NCI-H526 (cell line): Measurements from ENCODE around the gene GDPD2.
"Not testable (repeated sequence)": the region's sequence is repeated elsewhere in the genome, so short reads cannot be mapped to it uniquely, and the experiment has no call there.

Experiments used
- DNase-seq, 2 experiments: peaks; one replicate each; lab custom pipeline; 2025; lab: John Stamatoyannopoulos, UW

Gene GDPD2, protein sequence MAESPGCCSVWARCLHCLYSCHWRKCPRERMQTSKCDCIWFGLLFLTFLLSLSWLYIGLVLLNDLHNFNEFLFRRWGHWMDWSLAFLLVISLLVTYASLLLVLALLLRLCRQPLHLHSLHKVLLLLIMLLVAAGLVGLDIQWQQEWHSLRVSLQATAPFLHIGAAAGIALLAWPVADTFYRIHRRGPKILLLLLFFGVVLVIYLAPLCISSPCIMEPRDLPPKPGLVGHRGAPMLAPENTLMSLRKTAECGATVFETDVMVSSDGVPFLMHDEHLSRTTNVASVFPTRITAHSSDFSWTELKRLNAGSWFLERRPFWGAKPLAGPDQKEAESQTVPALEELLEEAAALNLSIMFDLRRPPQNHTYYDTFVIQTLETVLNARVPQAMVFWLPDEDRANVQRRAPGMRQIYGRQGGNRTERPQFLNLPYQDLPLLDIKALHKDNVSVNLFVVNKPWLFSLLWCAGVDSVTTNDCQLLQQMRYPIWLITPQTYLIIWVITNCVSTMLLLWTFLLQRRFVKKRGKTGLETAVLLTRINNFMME

GRCh38 chrX:70422851-70423341, at the start of gene GDPD2:
Gene GDPD2, plus strand, starts transcription at chrX:70423314. Its CDS starts 1,671 bp downstream, at chrX:70424985.
- peak; percentile 45 to 78 for DNase-seq

DNA sequence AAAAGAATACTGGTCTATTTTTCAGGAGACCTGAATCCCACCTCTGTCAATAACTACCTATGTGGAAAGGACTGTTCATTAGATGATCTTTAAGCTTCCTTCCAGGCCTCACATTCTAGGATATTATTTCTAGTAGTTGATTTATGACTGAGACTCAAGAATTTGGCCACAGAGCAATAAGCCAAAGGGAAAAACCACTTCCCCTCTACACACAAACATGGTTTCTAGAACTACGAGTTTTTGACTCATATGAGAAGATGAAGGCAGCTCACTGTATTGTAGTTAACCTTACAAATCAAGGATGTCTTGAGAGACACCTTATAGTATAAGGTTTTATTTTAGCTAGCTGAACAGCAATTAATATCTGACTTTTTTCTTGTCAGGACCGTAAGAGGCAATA, 36.9 kb upstream of the GDPD2 start:
- no peak for DNase-seq

DNA sequence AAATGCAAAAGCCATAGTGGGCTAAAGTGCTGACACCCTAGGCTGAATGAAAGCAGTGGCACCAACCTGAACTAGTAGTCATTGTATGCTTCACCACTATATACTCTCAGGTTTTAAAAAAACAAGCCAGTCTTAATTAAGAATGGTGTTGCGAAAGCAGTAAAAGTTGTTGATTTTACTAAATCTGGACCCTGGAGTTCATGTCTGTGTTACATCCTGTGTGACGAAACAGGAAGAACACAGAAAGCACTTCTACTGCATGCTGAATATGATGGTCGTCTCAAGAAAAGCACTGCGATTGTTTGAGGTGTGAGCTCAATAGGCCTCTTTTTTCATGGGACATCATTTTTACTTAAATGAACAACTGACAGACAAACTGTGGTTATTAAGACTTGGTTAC, 24.2 kb upstream of the GDPD2 start:
- DNase-seq = no peak

DNA sequence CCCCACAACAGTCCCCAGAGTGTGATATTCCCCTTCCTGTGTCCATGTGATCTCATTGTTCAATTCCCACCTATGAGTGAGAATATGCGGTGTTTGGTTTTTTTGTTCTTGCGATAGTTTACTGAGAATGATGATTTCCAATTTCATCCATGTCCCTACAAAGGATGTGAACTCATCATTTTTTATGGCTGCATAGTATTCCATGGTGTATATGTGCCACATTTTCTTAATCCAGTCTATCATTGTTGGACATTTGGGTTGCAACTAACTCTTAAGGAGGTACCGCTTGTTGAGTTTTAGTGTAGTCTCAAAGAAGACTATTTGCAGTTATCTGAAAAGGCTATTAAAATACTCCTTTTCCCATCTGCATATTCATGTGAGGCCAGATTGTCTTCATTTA, 22.9 kb upstream of the GDPD2 start:
- DNase-seq = not testable (repeated sequence)

- DNase-seq = no peak
These were observed 20.4 kb upstream of the GDPD2 start for GRCh38 chrX:70402721-70403120.

DNA sequence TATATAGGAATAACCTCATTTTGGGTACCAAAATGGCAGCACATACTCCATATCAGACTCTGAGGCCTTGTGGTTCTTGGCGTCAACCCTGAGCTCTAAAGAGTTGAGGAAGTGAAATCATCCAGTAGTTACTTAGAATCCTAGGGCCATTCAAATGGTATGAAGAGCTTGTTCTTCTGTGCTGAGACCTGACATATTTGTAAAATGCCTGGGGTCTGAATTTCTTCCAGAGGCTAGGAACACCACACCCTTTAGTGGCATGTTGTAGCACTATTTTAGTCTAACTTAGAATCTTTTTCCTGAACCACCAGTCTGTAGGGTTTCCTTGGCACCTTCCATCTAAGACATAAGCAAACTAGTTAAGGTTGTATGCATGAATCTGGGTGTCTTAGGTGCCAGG, 18.1 kb upstream of the GDPD2 start:
- no peak for DNase-seq

- DNase-seq = no peak
These were observed 12.2 kb upstream of the GDPD2 start for GRCh38 chrX:70410921-70411320.

- DNase-seq = no peak
These were observed 11.6 kb upstream of the GDPD2 start for GRCh38 chrX:70411475-70411874.

GRCh38 chrX:70421618-70422017, 1.5 kb upstream of the GDPD2 start:
- no peak for DNase-seq

DNA sequence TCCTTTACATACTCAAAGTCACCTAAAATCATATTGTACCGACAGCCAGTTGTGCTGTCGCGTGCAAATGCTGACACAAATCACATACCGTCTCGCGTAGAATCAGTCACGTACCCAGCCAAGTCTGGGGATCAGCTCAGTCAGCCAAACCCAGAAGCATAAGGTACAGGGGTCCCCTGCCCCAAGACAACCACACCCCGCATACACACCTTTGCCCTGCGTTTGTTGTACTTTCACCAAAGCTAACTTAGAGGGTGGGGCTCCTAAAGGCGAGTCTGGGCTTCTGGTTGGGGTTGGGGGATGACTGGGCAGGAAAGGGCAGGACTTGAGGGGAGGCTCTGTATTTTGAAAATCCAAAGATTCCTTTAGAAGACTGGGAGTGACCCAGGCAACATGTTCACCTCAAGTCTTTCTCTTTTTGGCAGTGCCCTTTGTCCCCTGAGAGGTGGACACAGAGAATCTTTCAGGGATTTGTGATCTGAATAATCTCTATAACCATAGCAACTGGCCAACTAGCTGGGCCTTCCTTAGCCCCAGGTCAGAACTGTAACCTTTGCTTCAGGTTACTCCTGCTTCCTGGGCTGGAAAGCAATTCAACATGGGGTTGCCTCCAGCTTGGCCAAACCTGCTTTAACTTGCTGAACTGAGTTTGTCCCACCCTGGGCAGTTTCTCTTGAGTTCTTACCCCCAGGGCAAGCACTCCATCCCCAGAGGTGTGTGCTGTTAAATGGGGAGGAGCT, 992 bp downstream of the GDPD2 start:
- no peak for DNase-seq

- no peak for DNase-seq
These were observed 1.7 kb downstream of the GDPD2 start for GRCh38 chrX:70424801-70425200.

GRCh38 chrX:70426286-70427278, 3.5 kb downstream of the GDPD2 start:
- DNase-seq = no peak

DNA sequence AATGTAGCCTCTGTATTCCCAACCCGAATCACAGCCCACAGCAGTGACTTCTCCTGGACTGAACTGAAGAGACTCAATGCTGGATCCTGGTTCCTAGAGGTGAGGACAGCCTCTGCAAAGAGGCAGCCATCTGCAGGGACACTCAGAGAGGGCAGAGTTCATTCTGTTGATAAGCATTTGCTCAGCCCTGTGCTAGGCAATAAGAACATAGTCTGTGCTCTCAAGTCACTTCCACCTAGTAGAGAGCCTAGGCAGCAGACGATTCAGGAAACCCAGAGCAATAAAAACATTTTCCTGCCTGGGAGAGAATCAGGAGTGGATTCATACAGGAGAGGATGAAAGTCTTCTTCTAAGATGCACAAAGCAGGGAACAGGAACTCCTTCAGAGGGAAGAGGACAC, 4.3 kb downstream of the GDPD2 start:
- DNase-seq = no peak

DNA sequence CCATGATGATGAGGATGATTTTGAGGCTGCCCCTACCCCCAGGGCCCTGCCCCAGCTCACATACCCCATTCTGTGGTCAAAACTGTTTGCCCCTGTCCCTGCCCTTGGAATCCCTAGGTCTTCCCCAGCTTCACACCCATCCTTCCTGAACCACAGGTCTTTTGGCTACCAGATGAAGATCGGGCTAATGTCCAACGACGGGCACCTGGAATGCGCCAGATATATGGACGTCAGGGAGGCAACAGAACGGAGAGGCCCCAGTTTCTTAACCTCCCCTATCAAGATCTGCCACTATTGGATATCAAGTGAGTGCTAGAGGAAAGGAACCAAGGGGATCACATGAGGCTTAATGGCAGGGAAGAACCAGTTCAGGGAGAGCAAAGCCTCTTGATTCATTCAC, 6.6 kb downstream of the GDPD2 start:
- no peak for DNase-seq

DNA sequence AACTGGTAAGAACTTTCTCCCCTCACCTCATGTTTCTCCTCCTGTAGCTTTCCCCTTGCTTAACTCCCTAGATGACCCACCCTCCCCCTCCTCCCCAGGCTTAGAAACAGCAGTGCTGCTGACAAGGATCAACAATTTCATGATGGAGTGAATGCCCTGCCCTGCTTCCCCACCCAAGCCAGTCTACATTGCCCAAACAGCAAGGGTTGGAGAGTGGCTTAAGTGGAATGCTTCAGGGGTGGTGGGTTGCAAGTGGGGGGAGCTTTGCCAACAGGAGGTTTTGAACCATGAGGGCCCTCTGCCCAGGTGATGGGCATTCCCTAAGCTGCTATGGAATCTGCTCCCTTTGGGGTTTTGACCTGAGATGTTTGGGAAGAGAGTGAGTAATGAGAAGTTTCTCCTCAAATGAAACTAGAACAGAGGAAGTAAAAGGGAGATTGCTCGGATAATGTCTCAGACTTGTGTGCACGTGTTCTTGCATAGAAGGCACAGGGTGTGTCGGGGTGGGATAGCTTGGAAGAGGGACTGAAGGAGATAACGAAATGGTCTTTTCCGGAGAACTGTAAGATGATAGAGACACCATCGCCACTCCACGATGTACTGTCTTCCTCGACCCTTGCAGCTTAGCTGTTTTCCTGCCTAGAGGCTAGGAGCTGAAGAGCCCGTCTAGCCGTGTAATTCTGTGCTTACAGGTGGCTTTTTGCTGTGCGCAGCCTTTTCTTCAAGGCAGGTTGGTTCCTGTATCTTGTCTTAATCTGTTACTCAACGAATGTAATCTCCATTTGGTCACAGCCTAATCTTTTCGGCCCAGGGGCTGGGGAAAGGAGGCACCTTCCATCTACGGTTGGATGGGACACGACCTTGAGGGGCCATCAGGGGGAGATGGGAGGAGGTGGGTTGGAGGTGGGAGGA, 10.1 kb downstream of the GDPD2 start:
- DNase-seq = no peak

DNA sequence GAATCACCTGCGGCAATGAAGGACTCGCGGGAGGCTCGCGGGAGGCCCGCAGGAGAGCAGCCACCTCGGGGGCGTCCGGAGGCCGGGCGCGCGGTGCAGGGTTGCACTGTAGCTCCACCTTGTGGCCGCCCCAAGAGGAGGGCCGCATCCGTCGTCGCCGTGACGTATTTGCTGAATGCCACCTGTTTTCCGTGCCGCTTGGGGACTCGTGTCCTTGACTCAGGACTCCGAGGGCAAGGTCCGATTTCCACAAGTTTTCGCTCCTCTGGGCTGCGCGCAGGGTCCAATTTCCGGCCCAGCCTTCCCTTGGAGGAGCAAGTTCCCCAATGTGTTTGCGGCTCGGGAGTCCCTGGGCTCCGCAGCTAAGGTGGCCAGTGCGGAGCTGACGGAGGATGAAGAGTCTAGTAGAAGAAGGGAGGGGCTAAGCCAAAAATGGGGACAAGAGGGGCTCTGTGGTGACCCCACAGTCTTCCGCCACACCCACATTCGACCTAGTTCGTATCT, 10.8 kb downstream of the GDPD2 start:
- DNase-seq = peak; percentile 48 to 75

DNA sequence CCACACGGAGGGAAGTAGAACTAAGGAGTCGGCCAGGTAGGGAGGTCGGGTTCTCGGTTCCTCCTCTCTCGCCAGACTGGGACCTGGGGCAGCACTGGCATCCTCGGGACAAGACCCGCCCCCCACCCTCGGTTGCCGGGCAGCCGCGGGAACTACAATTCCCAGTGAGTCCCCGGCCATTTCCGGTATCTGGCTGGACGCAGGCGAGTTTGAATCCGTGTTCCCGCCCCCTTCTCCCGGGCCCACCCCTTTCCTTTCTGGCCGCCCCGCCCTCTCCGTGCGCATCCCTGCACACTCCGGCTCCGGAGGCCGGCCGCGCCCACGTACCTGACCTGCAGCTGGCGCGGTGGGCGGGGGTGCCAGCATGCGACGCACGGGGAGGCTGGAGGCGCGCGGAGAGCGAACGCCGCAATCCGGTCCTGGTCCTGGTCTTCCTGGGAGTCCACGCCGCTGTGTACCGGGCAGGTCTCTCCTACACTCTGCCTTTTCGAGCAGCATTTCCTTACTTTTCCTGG, 11.3 kb downstream of the GDPD2 start:
- DNase-seq = peak; percentile 81 to 94

GRCh38 chrX:70434914-70435586, 11.9 kb downstream of the GDPD2 start:
- DNase-seq = no peak

GRCh38 chrX:70436343-70436742, 13.2 kb downstream of the GDPD2 start:
- peak in 1 of 2 experiments; percentile 45 for DNase-seq

DNA sequence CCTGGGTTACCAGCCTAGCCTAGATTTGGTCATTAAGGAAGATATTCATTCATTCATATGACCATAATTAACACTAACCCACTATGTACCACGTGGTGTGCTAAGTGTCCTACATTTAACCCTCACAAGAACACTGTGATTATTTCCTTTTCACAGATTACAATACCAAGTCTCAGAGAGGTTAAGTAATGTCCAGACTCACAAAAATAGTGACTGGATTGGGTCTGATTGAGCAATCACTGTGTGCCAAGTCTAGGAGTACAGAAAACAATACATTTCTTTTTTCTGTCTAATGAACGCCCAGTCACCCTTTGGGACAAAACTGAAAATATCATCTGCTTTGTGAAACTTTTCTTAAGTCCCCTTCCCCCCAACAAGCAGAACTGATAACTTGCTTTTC, 13.9 kb downstream of the GDPD2 start:
- no peak for DNase-seq
